NCI-H2227 treated with DMSO at 0.1 percent for 48 hours (cell line): Measurements from ENCODE around the gene VDR.

Experiments used
- DNase-seq: peaks from one replicate; lab custom pipeline; 2025; lab: John Stamatoyannopoulos, UW

Gene VDR

GRCh38 chr12:47870175-47870781, 34.5 kb downstream of the VDR start:
- DNase-seq, result no peak

- no peak for DNase-seq
Observed at GRCh38 chr12:47868552-47869031, 36.2 kb downstream of the VDR start.

- DNase-seq, result no peak
Observed at GRCh38 chr12:47868041-47868440, 36.8 kb downstream of the VDR start.

GRCh38 chr12:47867495-47867941, 37.3 kb downstream of the VDR start:
- DNase-seq, result no peak

- no peak for DNase-seq
Observed at GRCh38 chr12:47864646-47865235, 40.1 kb downstream of the VDR start.

- no peak for DNase-seq
Observed at GRCh38 chr12:47863985-47864384, 40.8 kb downstream of the VDR start.

GRCh38 chr12:47863467-47863866, 41.3 kb downstream of the VDR start:
- DNase-seq, result no peak

- no peak for DNase-seq
Observed at GRCh38 chr12:47862881-47863280, 41.9 kb downstream of the VDR start.

GRCh38 chr12:47862167-47862750, 42.5 kb downstream of the VDR start:
- DNase-seq, result no peak

- DNase-seq, result no peak
Observed at GRCh38 chr12:47860873-47861272, 43.9 kb downstream of the VDR start.

- no peak for DNase-seq
Observed at GRCh38 chr12:47860279-47860841, 44.4 kb downstream of the VDR start.

- DNase-seq, result no peak
Observed at GRCh38 chr12:47858511-47859266, 46.1 kb downstream of the VDR start.

- no peak for DNase-seq
Observed at GRCh38 chr12:47856721-47857575, 47.8 kb downstream of the VDR start.

- DNase-seq, result no peak
Observed at GRCh38 chr12:47856094-47856493, 48.7 kb downstream of the VDR start.

GRCh38 chr12:47855502-47855901, 49.3 kb downstream of the VDR start:
- DNase-seq, result no peak

- no peak for DNase-seq
Observed at GRCh38 chr12:47854531-47854930, 50.3 kb downstream of the VDR start.

- no peak for DNase-seq
Observed at GRCh38 chr12:47852096-47852571, 52.7 kb downstream of the VDR start.

- DNase-seq, result no peak
Observed at GRCh38 chr12:47851303-47851952, 53.4 kb downstream of the VDR start.

- no peak for DNase-seq
Observed at GRCh38 chr12:47850153-47851084, 54.4 kb downstream of the VDR start.

GRCh38 chr12:47849261-47849660, 55.5 kb downstream of the VDR start:
- DNase-seq, result no peak
